ENCODE data around the gene MCTP2.

MCTP2 gene

DNA sequence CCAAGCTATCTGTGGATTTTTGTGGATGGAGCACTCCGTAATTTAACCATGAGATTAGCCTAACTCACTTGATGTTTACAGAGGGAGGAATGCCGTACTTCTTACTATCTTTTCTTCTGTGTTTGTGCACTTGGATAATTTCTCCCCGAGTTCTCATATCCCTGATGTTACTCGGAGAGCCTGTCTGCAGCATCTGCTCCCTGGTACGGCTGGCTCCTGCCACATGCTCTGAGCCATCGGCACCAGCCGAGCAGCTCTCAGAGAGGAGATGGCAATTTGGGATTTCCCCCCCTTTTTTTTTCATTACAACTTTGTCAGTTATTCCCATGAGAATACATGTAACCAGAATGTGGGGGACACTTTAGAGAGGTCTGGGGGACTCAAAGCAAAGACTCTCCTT is 155.0 kb downstream of the MCTP2 start:
- in situ Hi-C loops (cut with HindIII; ENCODE audit: low sequenced_read_pairs), result no loop called here

DNA sequence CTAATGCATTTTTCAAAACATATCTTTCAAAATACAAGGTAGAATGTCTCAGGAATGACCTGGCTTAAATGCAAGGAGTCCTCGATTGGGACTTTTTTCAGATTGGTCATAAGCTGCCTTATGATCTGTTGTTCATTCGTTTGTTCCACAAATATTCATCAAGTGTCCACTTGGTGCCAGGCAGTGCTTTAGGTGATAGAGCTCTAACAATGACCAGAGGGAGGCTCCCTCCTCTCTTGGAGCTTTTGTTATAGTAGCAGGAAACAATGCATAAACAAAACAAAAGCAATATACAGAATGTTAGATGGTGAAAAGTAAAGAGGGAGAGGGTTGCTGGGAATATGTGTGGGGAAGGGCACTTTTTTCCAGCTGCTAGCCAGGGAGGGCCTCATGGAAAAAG is 156.1 kb downstream of the MCTP2 start:
- in situ Hi-C loops (cut with HindIII; ENCODE audit: low sequenced_read_pairs), result no loop called here

DNA sequence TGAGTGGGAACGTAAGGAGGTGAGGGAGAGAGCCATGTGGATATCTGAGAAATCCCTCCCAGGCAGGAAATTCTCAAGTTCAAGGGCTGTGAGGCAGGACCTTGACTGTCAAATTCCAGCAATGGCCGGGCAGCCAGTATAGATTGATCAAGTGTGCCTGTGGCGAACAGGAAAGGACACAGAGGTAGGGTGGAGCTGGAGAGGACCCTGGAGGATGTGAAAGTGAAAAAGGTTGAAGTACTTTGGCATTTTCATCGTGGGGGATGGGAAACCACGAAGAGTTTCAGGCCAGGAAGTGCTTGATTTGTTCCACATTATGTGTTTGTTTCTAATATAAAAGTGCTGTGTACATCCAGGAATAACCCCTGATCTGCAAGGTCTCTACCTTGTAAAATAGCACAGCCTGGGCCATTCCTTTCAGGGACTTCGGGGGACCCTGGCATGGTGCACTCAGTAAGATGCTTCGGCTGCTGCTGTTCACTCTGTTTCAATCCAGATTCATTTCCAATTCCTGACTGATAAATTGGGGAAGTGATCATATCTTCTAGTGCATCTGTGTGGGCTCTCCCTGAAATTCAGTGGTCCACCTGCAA is 156.6 kb downstream of the MCTP2 start:
- in situ Hi-C loops (cut with HindIII; ENCODE audit: low sequenced_read_pairs), result no loop called here

DNA sequence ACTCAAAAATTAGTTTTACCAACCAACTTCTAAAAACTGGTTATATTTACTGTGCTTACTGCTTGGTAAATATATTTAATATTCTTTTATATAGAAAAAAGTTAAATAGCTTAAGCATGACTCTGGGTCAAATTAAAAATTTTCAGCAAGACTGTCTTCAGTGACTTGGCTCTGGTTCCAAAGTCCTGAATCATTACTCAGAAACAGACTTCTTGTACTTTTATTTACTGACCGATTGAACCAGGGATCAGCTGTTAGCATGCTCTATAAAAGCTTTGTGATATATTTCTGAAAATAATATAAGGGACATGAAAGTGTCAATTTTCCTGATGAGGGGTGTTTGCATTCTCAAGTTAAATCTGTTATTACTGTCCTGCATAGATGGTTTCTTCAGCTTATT is 164.3 kb downstream of the MCTP2 start:
- in situ Hi-C loops (cut with HindIII; ENCODE audit: low sequenced_read_pairs), result no loop called here

DNA sequence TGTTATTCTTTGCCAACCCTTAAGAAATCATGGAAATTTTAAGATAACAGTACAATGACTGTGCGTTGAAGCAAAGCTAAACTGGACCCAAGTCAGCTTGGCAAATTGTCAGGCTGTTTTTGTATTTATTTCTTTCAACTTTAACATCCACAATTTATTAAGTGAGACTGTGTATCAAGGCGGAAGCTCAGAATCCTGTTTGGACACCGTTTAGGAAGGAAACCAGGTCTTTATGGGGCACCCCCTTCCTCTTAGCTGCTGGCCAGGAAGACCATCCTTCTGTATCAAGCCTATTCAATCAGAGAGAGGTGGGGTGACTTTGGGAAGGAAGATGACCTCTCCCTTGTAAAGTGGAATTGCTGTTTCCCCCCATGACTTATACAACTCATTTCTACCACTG is 166.0 kb downstream of the MCTP2 start:
- in situ Hi-C loops (cut with HindIII; ENCODE audit: low sequenced_read_pairs), result no loop called here

DNA sequence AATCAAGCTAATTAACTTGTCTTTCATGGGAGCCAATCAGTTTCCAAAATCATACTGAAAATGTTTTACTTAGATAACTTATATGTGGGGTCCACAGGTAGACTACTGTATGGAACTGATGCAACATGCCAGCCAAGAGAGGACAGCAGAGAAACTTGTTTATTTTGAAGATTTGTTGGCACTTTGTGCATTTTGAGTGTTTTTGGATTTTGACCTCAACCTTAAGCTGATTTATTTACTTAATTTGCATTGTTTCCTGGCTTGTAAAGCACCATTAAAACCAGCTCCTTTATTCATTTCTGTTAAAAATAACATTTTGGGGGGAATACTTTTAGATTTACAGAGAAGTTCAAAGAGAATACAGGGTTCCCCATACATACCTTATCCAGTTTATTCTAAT is 166.6 kb downstream of the MCTP2 start:
- in situ Hi-C loops (cut with HindIII; ENCODE audit: low sequenced_read_pairs), result no loop called here

DNA sequence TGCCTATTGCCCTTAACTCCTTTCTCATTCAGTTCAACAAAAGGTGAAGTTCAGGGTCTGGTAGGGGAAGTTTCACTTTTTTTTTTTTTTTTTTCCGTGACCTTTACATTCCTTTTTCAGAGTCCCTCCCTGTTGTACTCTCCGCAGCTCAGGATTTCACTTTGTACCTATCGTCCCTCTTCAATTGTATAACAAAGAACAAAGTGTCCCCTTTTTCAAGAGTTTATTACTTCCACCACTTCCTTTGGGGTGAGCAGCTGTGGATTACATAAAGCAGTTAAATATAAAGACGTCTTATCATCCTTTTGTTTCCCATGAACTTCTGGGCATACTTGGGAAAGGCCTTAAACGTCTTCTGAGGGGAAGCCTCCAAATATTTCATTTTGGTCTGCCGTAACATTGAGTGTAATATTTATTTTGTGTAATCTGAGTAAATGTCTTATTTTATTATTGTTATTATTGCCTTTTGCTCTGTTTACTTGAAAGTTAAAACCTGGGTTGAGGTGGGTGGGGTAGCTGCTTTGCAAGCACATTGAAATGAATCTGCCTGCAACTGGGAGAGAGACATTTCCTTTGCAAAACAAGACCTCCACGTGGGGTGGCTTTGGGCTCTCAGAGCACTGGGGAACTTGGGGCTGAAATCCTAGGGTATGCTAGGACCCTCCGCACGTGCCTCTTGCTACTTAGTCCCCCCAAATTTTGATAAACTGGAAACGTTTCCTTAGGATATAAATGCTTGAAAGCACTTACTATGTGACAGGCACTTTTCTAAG is 169.4 kb downstream of the MCTP2 start:
- in situ Hi-C loops (cut with HindIII; ENCODE audit: low sequenced_read_pairs), result no loop called here

DNA sequence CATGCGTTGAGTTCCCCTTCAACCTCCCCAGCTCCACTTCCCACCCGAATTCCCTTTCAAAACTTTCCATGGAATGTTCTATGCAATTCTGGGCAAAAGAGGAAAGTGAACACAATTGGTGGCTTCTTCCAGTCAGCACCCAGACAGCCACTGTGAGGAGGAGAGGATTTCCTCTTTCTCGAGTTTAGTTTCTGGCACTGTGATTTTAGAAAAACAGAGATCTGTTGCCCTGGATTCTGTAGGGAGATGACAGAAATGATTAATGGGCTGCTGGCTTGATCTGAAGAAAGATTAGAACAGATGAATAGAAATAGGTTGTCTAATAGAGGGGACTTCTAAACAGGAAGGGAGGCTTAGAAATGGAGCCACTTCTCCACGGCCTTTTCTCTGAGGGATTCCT is 172.0 kb downstream of the MCTP2 start:
- in situ Hi-C loops (cut with HindIII; ENCODE audit: low sequenced_read_pairs), result no loop called here

DNA sequence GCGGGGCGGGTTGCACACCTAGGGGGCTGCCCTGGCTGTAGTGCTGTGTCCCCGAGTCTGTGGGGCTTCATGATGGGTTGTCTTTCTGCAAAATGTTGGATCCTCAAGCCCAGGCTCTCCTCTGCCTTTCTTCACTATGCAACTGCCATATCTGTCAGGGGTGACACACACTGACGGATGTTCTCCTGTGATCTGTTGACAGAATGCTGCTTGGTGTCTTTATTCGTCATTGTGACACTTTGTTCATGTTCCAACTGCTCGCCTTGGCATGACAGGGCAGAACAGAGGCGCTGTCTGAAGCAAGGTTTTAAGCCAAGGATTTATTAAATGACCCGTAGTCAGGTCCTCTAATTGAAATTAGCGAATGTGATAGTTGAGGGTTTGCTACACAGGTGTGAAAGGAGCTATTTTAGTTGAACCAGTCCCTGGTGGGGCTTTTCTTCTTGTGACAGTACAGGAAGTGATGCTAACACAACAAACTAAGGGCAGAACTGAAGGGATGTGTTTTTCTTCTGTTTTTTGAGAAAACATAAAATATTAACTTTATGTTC is 173.4 kb downstream of the MCTP2 start:
- in situ Hi-C loops (cut with HindIII; ENCODE audit: low sequenced_read_pairs), result no loop called here

DNA sequence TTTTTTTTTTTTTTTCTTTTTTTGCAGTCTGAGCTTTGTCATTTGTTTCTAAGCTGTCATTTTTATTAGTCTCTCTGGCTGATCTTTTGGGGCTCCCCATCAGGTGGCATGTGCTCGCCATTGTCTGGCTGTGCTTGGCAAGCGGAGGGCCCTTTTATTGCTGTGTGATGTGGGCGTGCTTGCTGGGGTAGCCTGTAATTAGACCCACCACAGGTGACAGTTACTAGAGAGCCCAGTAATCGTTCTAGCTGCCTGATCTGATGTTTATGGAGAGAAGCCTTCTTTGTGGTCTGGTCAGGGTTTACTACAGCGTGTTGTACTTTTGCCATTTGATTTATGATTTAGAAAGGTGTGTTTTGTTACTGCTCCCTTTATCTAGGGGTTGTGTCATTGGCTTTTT is 179.9 kb downstream of the MCTP2 start:
- in situ Hi-C loops (cut with HindIII; ENCODE audit: low sequenced_read_pairs), result no loop called here

DNA sequence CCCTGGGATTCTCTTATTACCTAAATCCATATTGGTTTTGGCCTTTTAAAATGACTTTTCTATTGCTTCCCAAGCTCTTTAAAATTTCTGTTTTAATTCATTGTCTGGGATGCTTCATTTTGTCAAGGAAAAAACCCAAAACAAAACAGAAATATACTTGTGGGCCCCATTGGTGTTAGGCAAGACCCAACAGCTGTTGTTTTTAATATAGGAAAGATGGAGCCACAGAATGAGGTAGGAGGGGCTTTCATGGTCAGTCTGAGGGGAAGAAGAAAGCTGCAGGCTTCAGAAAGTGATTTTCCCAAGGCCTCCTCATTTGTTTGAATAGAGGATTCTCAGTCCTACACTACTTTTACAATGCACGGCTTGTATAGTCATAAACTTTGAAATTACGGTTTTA is 180.5 kb downstream of the MCTP2 start:
- in situ Hi-C loops (cut with HindIII; ENCODE audit: low sequenced_read_pairs), result no loop called here

DNA sequence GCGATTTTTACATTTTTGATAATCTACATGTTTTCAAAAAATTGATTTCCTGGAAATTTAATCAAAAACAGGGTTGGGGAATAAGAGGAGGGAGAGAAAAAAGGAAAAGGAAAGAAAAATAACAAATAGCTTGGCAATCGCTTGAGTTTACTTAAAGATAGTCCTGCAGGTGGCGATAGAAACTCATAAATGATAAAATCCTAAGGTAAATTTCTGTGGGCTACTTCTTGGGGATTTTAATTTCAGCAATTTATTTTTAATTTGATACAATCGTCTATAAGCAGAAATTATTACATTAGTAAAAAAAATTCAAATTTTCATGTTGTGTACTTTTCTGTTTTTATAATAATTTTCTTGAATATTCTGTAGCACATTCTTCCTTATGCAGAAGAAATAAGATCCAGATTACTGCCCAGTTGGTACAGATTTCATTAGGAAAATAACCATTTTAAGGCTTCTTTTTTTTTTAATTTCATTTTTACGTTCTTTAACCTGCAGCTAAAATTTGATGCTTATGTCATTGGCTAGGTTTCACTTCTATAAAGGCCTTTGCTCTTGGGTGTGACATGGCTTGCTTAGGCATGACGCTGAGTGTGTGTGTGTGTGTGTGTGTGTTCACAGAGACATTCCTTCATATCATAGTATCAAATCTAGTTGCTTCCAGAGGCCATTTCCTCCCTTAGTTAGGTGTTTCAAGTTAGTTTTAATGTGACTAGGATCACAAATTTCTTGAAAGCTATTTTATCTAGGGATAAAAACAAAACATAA is 181.8 kb downstream of the MCTP2 start:
- in situ Hi-C loops (cut with HindIII; ENCODE audit: low sequenced_read_pairs), result no loop called here

DNA sequence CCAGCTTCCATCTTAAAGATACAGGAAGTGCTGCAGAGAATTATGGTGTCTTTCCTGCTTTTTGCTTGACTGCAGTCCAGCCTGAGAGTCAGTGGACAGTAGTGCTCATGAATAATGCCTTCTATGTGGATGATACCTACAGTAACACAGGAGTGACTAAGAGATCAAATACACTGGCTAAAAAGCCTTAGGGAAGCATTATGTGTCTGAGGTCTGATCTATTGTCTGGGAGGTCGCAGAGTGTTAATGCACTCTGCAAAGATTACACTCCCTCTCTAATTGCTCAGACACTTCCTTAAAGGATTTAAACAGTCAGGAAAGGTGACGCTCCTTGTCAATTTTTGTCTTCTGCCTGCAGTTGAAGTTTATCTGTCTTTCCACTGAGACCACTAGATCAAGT is 183.6 kb downstream of the MCTP2 start:
- in situ Hi-C loops (cut with HindIII; ENCODE audit: low sequenced_read_pairs), result no loop called here

DNA sequence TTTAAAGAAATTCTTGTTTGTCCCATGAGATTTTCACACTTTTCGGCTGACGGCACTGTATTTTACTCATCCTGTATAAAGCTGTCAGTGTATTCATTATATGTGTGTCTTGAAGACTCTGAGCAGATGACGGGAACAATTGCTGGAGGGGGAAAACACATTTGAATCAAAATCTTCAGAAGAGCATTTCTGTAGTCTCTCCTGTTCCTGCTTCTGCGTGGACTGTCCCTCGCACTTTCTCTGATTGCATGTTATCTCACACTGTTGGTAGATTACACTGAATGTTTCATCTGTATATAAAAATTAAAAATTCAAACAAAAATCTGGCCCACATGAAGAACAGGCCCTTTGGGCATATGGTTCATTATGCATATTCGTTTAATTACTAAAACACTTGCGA is 184.9 kb downstream of the MCTP2 start:
- in situ Hi-C loops (cut with HindIII; ENCODE audit: low sequenced_read_pairs), result no loop called here

DNA sequence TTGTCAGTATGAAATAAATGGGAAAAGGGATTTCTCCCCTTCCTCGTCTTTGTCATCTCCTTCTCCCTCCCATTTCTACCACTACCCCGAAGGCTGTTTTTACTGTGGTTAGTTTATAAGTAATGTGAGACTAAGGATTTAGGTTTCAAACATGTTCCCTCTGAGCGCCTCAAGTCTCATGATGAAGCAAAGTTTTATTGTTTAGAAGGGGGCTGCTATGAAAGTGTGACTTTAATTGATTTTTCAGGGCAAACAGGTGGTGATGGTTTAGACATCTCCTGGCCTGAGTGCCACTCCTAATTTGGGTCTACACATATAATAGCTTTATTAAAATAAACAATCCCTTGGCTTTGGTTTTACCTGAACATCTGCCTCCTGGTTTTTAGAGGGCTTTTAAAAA is 185.5 kb downstream of the MCTP2 start:
- in situ Hi-C loops (cut with HindIII; ENCODE audit: low sequenced_read_pairs), result no loop called here

DNA sequence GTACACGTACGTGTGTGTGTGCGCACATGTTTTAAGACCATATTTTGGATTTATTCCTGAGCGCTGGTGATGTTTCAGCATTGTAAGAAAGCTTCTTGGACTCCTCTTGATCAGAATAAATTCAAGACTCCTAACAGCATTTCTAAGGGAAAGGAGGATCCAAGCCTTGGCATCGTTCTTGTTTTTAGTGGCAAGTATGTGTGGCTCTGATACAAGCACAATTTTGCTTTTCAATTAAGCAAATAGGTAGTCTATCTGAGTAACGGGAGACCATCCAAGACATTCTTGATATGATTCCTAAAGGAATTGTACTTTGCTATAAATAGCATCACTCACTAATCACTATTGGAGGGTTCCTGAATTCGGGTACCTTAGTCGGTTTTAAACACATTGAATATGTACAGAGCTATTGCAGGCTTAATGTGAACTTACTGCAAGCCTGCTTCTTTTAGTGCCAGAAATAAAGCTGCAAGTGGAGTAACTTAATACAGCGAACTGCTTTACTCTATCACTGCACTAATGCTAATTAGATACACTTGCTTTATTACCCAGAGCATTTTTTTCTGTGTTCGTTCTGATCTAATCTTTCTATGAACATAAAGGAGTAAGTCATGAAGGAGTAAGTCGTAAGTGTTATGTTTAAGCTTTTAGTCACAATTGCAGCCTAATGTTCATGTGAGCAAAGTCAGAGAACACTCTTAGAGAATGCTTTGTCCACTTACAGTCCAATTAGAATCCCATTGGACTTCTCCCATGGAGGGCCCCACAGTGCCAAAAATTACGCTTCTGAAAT is 186.3 kb downstream of the MCTP2 start:
- in situ Hi-C loops (cut with HindIII; ENCODE audit: low sequenced_read_pairs), result no loop called here

DNA sequence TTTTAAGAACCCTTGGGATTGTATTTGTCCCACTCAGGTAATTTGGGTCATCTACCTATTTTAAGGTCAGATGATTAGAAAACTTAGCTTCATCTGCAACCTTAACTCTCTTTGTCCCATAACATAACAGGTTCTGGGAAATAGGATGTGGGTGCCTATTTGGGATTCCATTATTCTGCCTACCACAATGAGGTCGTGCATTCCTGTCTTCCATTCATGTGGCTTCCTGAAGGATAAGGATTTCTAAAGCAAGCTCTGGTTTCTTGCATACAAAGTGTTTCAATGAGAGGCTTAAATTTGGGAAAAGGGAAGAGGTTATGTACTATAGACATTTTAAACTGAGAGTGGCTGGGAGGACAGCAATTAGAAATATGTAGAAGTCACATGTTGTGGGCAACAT is 190.3 kb downstream of the MCTP2 start:
- in situ Hi-C loops (cut with HindIII; ENCODE audit: low sequenced_read_pairs), result no loop called here

DNA sequence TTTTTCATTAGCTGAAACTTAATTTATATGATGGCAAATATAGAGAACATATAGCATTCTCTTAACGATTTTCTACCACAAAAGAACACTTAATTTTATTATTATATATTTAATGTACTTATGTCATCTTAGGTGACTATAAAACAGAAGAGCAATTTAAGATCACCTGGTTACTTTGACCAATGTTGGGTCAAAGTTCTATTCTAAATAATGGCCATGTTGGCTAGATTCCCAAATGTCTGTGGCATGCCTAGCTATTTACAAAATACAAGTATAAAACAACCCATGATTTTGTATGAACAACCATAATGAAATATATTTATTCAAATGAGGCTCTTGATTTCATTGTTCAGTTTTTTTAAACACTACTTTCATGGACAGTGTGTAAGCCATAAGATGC is 200.9 kb downstream of the MCTP2 start:
- in situ Hi-C loops (cut with HindIII; ENCODE audit: low sequenced_read_pairs), result no loop called here

DNA sequence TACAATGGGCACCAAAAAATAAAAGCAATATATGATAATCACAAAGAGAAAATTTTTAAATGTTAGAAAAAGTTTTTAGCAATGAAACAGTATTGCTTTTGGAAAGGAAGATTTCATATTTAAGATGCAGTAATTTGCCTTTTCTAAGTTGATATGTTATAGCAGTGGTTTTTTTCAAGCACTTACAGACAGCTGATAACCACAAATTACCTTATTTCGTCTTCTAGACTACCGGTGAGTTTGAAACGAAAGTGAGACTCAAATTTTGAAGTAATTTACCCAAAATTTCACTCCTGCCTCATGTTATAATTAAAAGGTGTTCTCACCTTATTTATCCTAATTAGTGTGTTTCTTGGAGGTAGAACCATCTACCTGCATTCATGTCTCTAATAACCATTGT is 207.8 kb downstream of the MCTP2 start:
- in situ Hi-C loops (cut with HindIII; ENCODE audit: low sequenced_read_pairs), result no loop called here

DNA sequence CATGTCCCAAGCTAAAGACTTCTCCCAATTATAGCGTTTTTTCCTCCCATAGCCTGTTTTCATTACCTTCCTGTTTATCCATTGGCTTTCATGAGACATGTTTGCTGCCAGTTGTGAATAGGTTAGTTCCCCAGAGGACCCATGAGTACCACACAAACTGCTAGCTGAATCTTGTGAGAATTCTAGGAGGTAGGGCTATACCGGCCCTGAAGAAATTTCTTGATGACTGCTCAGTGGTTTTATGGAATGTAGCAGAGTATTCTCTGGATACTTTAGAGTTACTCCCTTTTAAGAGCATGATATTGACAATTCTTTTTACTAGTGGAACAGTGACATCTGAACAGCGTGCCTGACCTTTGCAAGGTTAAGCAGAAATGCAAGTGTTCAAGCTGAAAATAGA is 210.4 kb downstream of the MCTP2 start:
- in situ Hi-C loops (cut with HindIII; ENCODE audit: low sequenced_read_pairs), result no loop called here

DNA sequence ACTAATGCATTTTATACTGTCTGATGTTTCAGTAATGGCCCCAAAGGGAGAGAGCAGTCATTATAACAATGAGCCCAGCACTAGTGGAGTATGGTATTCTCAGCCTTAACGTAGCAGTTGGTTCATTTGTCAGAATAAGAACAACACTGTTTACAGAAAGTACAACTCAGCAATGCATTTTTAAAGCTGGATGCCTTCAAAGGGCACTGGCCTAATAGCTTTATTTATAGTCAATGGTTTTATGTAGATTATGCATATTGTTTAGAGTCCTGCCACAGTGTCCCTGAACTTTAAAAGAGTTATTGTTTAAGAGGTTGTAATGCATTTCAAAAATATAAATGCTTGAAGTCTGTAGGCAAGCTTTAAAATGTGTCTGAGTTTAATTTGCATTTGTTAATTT is 211.1 kb downstream of the MCTP2 start:
- in situ Hi-C loops (cut with HindIII; ENCODE audit: low sequenced_read_pairs), result no loop called here
